G401 (cell line): ENCODE measurements around the gene PSEN2. TPM values are rescaled to one million over a fixed set of nuclear protein-coding genes. Genes with fewer than 3 reads are reported as not detected.
"Not testable (repeated sequence)": the region's sequence is repeated elsewhere in the genome, so short reads cannot be mapped to it uniquely, and the experiment has no call there.

Experiments
- DNase-seq: peaks from one replicate; pipeline ENCODE4 v3.0.0-alpha.2; 2015; ENCODE audit warnings: low spot score
- in situ Hi-C: cut with HindIII; loops from 2 replicates; pipeline ENCODE4 v1.10.0; 2016; ENCODE audit warnings: low sequenced_read_pairs, mixed read lengths
- total RNA-seq: library from RNA; depleted of rRNA; stranded (reverse); fragments of >200 nt; shearing (Covaris generic); gene quantifications from 2 replicates; pipeline ENCODE4 v1.2.3, GENCODE V29; 2014

PSEN2 gene
- total RNA-seq, 1 experiment from 2014 or later, result 40.7 TPM

DNA sequence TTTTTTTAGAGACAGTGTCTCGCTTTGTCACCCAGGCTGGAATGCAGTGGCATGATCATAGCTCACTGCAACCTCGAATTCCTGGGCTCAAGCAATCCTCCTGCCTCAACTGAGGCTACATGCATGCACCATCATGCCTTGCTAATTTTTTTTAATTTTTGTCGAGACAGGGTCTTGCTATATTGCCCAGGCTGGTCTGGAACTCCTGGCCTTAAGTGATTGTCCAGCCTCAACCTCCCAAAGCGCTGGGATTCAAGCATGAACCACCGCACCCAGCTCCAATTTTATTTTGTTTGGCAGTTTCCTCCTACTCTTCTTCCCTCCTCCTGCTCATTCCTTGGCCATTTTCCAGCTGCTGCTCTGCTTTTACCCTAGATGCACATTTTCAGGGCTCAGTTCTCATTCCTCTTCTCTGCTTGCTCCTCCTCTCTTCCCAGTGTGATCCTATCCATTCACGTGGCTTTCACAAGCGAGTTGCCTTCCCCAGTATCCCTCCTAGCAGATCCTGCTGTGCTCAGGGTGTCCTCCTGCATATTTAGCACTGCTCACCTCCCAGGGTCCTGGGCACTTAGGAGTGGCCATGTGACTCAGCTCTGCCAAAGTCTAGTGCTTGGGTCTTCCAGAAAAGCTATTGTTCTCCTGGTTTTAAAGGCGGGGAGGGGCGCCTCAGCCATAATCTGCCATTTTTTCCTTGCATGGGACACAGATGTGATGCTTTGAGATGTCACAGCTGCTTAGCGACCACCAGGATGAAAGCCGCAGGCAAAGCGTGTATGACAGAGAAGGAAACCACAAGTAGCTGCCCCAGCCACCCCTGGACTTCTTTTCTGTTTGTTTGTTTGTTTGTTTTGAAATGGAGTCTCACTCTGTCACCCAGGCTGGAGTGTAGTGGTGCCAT, 33.7 kb downstream of the PSEN2 start:
- in situ Hi-C loops, result no loop called here
- peak; percentile 53 for DNase-seq

- DNase-seq, result no peak
- in situ Hi-C loops, result no loop called here
Measured at GRCh38 chr1:226904772-226905171, 34.4 kb downstream of the PSEN2 start.

- in situ Hi-C loops, result no loop called here
- DNase-seq, result peak; percentile 72
Measured at GRCh38 chr1:226908419-226908818, 38.0 kb downstream of the PSEN2 start.

GRCh38 chr1:226908913-226909312, 38.5 kb downstream of the PSEN2 start:
- in situ Hi-C loops, result no loop called here
- no peak for DNase-seq

DNA sequence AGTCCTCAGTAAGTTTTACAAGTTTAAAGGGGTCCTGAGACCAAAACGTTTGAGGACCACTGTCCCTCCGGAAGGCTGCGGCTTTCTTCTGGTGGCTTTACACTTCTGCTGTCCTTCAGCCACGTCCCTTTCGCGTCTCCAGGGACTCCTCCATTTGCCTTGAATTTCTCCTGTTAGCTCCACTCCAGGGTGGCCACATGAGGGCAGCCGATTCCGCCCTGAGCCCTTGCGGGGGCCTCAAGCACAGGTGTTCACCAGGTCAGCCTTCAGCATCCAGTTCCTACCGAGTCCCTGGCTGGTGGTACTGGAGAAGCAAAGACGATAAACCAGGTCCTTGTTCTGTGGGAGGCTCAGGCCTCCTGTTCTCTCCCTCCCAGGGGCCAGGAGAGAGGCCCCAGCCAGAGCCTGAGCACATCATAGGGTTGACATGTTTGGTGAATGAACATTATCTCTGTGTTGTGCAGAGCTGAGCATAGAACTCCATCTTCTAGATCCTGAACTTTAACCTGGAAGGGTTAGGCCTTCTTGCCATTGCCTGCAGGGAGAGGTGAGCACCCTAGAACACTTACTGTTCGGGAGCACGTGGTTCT, 42.3 kb downstream of the PSEN2 start:
- DNase-seq, result peak; percentile 89
- in situ Hi-C loops, result no loop called here

- DNase-seq, result no peak
- in situ Hi-C loops, result no loop called here
Measured at GRCh38 chr1:226915672-226915995, 45.2 kb downstream of the PSEN2 start.

- DNase-seq, result no peak
- in situ Hi-C loops, result no loop called here
Measured at GRCh38 chr1:226916497-226916896, 46.1 kb downstream of the PSEN2 start.

DNA sequence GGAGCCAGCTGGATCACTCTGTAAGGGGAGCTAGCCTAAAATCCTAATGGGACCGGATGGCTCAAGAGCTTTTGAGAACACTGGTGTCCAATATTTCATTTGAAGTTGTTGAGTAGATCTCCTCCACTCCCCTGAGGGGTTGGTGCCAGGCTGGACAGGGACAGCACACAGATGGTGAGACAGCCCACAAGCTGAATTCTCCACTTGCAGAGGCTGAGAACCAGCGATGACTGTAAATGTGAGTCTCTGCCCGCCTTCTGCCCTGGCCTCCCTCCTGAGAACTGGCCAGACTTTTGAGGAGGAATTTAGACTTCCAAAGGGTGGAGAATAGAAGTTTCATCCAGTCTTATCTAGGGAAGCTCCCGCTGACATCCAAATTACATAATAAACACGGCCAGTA, 49.2 kb downstream of the PSEN2 start:
- in situ Hi-C loops, result no loop called here
- DNase-seq, result no peak

- in situ Hi-C loops, result no loop called here
- DNase-seq, result no peak
Measured at GRCh38 chr1:226919995-226920394, 49.6 kb downstream of the PSEN2 start.

GRCh38 chr1:226920446-226920894, 50.1 kb downstream of the PSEN2 start:
- in situ Hi-C loops, result no loop called here

DNA sequence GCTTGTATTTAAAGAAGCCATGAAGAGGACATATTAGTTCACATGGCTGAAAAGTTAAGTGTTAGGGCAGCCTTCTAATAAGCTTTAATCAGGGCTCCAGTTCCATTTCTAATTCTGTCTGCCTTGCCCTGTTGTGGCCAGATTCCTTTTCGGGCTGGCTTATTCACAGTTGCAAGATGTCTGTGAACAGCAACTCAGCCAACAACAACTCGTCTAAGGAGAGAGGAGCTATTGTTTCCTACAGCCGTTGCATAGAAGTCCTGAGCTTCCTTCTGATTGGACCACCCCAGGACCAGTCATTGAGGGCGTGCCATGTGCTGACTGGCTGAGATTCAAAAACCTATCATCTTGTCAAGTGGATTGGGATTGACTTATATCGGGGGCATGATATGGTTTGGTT, 51.1 kb downstream of the PSEN2 start:
- in situ Hi-C loops, result no loop called here
- no peak for DNase-seq

More at GRCh38 chr1:226920446-226920894, 50.1 kb downstream of the PSEN2 start:
- peak; percentile 77 for DNase-seq

DNA sequence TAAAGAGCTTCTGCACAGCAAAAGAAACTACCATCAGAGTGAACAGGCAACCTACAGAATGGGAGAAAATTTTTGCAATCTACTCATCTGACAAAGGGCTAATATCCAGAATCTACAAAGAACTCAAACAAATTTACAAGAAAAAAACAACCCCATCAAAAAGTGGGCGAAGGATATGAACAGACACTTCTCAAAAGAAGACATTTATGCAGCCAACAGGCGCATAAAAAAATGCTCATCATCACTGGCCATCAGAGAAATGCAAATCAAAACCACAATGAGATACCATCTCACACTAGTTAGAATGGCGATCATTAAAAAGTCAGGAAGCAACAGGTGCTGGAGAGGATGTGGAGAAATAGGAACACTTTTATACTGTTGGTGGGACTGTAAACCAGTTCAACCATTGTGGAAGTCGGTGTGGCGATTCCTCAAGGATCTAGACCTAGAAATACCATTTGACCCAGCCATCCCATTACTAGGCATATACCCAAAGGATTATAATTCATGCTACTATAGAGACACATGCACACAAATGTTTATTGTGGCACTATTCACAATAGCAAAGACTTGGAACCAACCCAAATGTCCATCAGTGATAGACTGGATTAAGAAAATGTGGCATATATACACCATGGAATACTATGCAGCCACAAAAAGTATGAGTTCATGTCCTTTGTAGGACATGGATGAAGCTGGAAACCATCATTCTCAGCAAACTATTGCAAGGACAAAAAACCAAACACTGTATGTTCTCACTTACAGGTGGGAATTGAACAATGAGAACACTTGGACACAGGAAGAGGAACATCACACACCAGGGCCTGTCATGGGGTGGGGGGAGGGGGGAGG, 59.1 kb downstream of the PSEN2 start:
- in situ Hi-C loops, DNase-seq: not testable (repeated sequence)

- no peak for DNase-seq
- in situ Hi-C loops, result no loop called here
Measured at GRCh38 chr1:226934483-226935237, 64.2 kb downstream of the PSEN2 start.

DNA sequence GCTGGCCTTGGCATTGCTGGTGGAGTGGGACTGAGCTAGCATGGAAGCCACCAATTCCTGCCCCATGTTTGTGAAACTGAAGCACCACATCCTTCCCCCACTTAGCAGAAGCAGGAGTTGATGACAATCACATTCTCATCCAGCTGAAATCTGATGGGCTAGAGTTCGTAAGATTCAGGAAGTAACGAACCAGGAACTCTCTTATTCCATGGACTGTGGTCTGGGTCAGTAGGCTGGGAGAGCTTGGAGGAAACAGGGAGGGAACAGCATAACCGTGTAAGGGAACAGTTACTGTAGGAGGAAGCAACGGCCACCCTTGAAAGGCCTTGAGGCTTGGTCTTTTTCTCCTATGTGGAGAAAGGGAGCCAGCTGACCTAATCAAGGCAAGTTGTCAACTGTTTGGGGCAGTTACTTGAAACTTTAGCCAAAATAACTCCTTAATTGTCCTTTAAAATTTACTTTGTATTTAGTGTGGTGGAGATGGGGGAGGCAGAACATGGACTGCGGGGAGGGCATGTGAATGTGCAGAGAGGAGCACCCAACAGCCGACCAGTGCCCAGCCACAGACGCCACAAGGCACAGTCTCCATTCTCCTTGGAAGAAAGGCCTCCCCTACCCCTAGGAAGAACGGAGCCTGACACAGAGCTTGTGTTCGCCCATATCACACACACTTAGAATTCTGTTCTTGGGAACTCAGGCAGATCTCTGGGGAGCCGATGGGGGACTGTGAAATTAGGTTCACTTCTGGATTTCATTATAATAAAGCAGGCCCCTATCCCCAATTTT, 67.7 kb downstream of the PSEN2 start:
- no peak for DNase-seq
- in situ Hi-C loops, result no loop called here

DNA sequence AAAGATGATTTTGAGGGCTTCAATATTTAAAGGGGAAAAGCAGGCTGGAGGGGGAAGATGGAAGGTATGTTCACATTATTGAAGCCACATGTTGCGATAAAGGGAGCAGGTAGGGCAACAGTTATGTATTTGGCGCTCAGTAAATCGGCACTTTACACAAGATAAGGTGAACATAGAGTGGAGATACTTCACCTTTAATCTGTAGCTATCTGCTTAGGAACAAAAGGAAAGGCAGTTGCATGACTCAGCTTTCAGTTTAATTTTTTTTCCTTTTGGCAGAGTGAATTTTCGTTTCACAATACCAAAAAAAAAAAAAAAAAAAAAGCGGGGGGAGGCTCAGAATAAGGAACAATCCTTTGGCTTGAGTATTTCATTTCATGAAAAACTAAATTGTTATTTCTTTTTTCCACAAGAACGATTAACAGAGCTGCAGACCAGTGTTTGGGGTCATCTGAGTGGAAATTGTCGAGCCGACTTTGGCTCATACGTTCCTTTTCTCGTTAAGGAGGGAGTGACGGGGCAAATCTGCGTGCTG, 68.6 kb downstream of the PSEN2 start:
- DNase-seq, result no peak
- in situ Hi-C loops, result no loop called here

DNA sequence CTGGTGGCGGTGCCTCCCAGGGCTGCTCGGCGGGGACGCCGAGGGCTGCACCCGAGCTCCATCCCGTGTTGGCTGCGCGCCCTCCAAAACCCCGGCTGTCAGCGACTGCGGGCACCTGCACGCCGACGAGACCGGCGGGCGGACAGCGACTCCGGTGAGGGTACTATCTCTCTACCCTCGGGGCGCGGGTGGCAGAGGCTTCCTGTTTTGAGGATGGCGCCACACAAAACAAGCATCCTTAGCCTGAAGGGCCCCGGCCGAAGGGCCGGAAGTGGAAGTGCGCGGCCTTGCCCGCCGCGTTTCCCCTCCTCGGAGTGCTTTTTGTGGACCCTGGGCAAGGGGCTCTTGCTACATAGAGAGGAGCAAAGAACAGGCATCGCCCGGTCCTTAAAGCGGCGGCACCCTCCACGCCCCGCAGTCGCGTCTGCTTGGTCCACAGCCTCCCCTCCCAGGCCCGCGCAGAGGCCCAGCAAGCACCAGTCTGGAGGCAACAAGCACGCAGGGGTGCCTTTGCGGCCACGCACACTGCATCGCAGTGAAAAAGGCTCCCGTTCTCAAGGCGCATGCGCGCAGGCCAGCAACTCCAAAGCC, 69.1 kb downstream of the PSEN2 start:
- in situ Hi-C loops, result no loop called here
- peak; percentile 67 for DNase-seq

DNA sequence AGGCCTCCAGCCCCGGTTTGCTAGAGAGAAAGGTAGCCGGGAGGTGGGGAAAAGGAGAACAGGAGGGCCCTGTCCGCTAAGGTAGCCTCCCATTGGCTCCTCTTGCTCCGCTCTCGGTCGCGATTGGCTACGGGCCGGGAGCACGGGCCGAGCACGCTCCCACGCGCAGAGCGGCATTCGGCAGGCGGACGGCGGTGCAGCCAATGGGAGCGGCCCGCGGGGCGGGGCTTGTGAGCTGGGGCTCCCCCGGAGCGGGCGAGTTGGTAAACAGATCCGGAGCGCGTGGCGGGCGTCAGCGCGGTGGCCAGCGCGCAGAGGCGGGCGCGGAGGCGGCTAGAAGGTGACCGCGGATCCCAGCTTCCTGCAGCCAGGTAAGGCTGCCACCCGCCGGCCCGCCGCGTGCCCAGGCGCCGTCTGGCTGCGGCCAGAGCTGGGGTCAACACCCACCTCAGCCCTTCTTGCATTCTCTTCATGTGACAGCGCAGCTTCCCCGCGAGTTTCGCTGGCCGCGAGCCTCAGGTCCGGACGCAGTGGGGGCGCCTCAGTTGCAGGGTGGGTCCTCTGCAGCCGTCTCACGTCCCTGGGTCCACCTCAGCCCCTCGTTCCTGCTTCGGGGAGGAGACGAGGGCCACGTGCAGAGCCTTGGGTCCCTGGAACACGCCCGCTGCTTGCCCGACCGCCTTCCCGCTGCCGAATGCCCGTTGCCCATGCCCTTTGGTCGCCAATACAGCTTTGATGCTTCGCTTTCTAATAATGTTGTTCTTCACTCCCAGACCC, 69.8 kb downstream of the PSEN2 start, which contains the start of gene COQ8A:
Gene COQ8A (plus strand): TSS at position 266 of the 777 bp plus-strand sequence. CDS start 21,092 bp downstream, outside the sequence.
- peak; percentile 100 for DNase-seq
- in situ Hi-C loops, result no loop called here
